ENCODE results near the gene AEBP2. TPM values are rescaled to one million over a fixed set of nuclear protein-coding genes. Genes with fewer than 3 reads are reported as not detected.

AEBP2 gene, protein sequence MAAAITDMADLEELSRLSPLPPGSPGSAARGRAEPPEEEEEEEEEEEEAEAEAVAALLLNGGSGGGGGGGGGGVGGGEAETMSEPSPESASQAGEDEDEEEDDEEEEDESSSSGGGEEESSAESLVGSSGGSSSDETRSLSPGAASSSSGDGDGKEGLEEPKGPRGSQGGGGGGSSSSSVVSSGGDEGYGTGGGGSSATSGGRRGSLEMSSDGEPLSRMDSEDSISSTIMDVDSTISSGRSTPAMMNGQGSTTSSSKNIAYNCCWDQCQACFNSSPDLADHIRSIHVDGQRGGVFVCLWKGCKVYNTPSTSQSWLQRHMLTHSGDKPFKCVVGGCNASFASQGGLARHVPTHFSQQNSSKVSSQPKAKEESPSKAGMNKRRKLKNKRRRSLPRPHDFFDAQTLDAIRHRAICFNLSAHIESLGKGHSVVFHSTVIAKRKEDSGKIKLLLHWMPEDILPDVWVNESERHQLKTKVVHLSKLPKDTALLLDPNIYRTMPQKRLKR
- 9.4 and 10.5 TPM in 2 replicates for total RNA-seq

DNA sequence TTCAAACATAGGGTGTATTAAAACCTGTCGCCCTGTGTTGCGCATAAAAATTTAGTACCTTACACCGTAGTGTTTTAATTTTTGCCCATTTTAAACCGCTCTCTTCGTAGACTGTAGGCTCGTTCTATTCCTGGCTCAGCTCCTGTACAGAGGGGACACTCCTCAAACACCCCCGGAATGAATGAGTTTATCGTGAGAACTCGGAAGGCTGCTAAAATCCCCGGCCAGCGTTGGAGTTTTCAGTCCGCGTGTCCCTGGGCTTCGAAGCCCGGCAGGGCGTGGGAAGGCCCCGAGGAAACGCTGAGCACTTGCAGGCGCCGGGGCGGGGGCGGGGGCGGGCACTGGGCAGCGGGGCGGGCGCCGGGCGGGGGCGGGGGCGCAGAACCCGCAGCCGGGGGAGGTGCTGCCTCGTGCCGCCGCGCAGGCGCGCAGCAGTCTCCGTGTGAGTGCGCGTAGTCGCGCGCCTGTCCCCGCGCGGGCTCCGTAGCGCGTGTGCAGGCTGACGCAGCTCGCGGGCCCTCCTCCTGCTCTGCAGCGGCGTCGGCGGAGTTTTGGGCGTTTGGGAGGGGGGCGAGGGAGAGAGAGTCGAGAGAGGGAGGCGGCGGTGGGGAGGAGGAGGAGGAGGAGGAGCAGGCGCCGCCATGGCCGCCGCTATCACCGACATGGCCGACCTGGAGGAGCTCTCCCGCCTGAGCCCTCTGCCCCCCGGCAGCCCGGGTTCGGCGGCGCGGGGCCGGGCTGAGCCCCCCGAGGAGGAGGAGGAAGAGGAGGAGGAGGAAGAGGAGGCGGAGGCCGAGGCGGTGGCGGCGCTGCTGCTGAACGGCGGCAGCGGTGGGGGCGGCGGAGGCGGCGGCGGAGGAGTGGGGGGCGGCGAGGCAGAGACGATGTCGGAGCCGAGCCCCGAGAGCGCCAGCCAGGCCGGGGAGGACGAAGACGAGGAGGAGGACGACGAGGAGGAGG is at the start of gene AEBP2:
Gene AEBP2, plus strand, starts transcription at position 434 of the 960 bp plus-strand sequence. Its CDS starts 208 bp downstream, at position 642.

